Measurements from ENCODE around the gene DIP2C. TPM values are rescaled to one million over a fixed set of nuclear protein-coding genes. Genes with fewer than 3 reads are reported as not detected.

DIP2C gene
- total and polyA plus RNA-seq, 2 donors from 2014 or later, result 6.2 to 22.6 TPM

- Histone ChIP-seq H3K27ac (ENCODE audit: low read depth in 2 of 2, low read length in 2 of 2) (no peak overlapping the region), H3K9ac (ENCODE audit: low read length in 3 of 3) (no peak overlapping the region), H3K27me3 (ENCODE audit: control insufficient read depth, insufficient read depth, low read length) (no peaks in the 10 kb centered on the region), H3K4me3 (ENCODE audit: low read length in 3 of 3) (no peak overlapping the region), H3K9me3 (ENCODE audit: control insufficient read depth in 2 of 3, insufficient read depth in 1 of 3, low read length in 3 of 3) (no peaks in the 10 kb centered on the region), H3K4me1 (ENCODE audit: control insufficient read depth in 2 of 3, insufficient read depth in 2 of 3, low read depth in 1 of 3, low read length in 3 of 3) (no peaks in the 10 kb centered on the region), H3K36me3 (ENCODE audit: control insufficient read depth in 2 of 3, insufficient read depth in 3 of 3, low read length in 3 of 3) (peaks cover 0 to 16% (median 12%) of the 10 kb centered on the region in 3 donors)
- FAIRE-seq (no peak), DNase-seq (no peak)
- intact Hi-C loops (cut with DNase I), result no loop called here
- no peak for TF ChIP-seq CTCF (IDR thresholded peaks at IDR 0.05; ENCODE audit: borderline replicate concordance, extremely low read depth, insufficient read depth)
Observed at GRCh38 chr10:392705-393037, 296.8 kb downstream of the DIP2C start.

GRCh38 chr10:391847-392704 lies 297.4 kb downstream of the DIP2C start:
- Histone ChIP-seq H3K9ac (ENCODE audit: low read length in 3 of 3) (no peak overlapping the region), H3K27ac (ENCODE audit: low read depth in 2 of 2, low read length in 2 of 2) (no peak overlapping the region), H3K36me3 (ENCODE audit: control insufficient read depth in 2 of 3, insufficient read depth in 3 of 3, low read length in 3 of 3) (peaks cover 0 to 19% (median 12%) of the 10 kb centered on the region in 3 donors), H3K27me3 (ENCODE audit: control insufficient read depth, insufficient read depth, low read length) (no peaks in the 10 kb centered on the region), H3K4me3 (ENCODE audit: low read length in 3 of 3) (no peak overlapping the region), H3K9me3 (ENCODE audit: control insufficient read depth in 2 of 3, insufficient read depth in 1 of 3, low read length in 3 of 3) (no peaks in the 10 kb centered on the region), H3K4me1 (ENCODE audit: control insufficient read depth in 2 of 3, insufficient read depth in 2 of 3, low read depth in 1 of 3, low read length in 3 of 3) (no peaks in the 10 kb centered on the region)
- intact Hi-C loops (cut with DNase I), result no loop called here
- no peak for FAIRE-seq
- no peak for TF ChIP-seq CTCF (IDR thresholded peaks at IDR 0.05; ENCODE audit: borderline replicate concordance, extremely low read depth, insufficient read depth)
- peak in 1 of 5 donors; percentile 44 for DNase-seq

- Histone ChIP-seq H3K4me3 (ENCODE audit: low read length in 3 of 3) (no peak overlapping the region), H3K27ac (ENCODE audit: low read depth in 2 of 2, low read length in 2 of 2) (no peak overlapping the region), H3K4me1 (ENCODE audit: control insufficient read depth in 2 of 3, insufficient read depth in 2 of 3, low read depth in 1 of 3, low read length in 3 of 3) (no peaks in the 10 kb centered on the region), H3K9ac (ENCODE audit: low read length in 3 of 3) (no peak overlapping the region), H3K9me3 (ENCODE audit: control insufficient read depth in 2 of 3, insufficient read depth in 1 of 3, low read length in 3 of 3) (no peaks in the 10 kb centered on the region), H3K36me3 (ENCODE audit: control insufficient read depth in 2 of 3, insufficient read depth in 3 of 3, low read length in 3 of 3) (peaks cover 0 to 24% (median 13%) of the 10 kb centered on the region in 3 donors), H3K27me3 (ENCODE audit: control insufficient read depth, insufficient read depth, low read length) (no peaks in the 10 kb centered on the region)
- intact Hi-C loops (cut with DNase I), result no loop called here
- DNase-seq (no peak), FAIRE-seq (no peak)
- no peak for TF ChIP-seq CTCF (IDR thresholded peaks at IDR 0.05; ENCODE audit: borderline replicate concordance, extremely low read depth, insufficient read depth)
Observed at GRCh38 chr10:391305-391704, 298.2 kb downstream of the DIP2C start.

Data from kidney (tissue), 14 donors.